T1000 (cell line): ENCODE data around the gene ELAC1.

ENCODE experiments used
- DNase-seq: peaks from one replicate; lab custom pipeline; 2025; ENCODE audit warnings: mixed read lengths; lab: John Stamatoyannopoulos, UW

The ELAC1 gene

DNA sequence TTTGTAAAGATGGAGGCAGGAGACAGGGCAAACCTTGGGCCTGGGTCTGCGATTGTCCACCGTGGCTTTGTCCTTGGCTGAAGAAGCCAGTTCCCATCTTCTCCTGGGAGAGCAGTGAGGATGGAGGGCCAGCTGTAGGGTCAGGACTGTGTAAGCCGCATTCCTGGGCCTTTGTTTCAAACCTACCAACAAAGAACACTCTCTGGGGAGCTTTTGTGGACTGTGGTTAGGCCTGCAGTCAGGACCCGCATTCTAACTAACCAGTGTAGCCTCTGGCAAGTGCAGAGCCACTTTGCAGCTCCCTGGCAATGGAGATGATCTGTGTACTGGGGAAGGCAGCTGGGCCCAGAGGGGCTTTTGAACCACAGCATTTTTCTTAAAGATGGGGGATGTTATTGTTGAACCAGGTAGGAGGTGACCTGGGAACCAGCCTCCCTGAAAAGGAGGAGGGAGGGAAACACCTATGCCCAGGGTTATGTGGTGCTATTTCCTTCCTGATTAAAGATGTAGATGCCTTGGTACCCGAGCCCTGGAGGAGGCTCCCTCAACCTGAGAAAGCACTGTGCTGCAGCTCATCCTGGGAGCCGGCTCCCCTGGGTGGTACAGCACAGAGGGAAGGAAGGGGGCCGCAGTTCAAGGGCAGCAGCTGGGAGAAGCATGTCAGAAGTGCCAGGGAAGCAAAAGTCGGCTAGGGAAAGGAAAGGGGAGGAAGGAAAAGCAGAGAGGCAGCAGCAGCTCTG, 49.5 kb downstream of the ELAC1 start:
- no peak for DNase-seq

DNA sequence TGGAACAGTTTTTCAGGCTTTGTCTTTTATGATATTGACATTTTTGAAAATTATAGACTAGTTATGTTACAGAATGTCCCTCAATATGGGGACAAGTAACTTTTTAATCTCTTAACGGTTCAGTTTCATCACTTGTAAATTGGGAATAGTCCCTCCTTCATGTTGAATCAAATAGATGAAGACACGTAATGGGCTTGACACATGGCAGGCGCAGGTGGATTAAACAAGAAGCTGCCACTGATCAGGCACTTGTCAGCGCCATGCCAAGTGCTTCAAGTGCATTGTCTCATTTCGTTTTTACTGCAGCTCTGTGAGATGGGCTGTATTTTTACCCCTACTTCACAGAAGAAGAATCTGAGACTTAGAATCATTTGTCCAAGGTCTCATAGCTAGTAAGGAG, 52.7 kb downstream of the ELAC1 start:
- DNase-seq, result no peak

DNA sequence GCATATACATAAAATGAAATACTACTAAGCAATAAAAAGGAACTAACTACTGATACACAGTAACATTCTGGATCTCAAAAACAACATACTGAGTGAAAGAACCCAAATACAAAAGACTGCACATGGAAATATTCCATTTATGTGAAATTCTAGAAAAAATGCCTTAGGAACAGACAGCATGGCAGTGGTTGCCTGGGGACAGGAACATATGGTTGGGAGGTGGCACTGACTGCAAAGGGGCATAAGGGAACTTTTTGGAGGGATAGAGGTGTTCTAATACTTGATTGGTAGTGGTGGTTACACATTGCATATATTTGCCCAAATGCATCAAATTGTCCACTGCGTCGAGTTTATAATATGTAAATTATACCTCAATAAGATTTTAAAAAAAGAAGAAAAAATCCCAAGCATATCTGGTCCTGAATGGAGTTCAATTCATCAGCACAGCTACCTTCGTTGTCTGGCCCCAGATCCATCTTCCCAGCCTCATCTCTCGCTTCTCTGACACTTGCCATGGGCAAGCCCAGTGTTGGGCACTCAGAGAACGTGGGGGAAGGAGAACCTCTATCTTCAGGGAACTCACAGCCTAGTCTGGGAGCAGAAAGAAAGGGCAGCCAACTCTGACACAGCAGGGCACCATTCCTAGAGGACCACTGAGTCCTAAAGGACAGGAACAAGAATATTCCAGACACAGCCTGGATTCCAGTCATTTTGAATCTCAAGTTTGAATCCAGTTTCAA, 53.6 kb downstream of the ELAC1 start:
- DNase-seq, result no peak

DNA sequence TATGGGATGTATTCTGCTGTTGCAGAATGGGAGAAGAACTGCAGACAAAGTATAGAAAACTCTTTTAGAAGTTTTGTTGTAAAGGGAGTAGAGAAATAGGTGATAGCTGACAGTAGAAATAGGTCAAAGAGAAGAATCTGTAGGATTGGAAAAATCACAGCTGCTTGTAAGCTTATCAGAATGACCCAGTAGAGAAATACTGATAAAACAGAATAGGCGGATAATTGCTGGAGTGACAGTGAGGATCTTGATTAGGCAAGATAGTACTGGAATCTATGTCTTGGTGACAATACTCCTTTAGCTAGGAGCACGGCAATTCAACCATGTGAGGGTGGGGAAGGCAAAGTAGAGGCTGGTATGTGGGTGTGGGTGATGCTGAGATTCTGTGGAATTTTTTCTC, 57.7 kb downstream of the ELAC1 start:
- DNase-seq, result no peak

DNA sequence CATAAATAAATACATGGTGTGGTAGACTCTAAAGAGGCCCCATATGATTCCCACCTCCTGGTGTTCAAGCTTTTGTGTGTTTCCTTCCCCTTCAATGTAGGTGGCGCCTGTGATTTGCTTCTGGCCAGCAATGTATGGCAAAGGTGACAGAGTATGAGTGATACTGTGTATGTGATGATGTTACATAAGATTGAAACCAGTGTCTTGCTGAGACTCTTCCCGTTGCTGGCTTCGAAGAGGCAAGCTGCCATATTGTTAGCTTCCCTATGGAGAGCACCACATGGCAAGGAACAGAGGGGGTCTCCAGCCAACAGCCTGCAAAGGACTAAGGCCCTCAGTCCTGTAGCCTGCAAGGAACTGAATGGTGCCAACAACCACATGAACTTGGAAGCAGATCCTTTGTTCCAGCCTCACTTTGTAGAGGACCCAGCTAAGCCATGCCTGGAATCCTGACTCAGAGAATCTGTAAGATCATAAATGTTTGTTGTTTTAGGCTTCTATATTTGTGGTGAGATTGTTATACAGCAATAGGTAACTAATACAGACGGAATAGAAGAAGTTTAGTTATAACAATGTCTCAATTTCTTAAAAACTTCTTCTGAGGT, 60.5 kb downstream of the ELAC1 start:
- no peak for DNase-seq

DNA sequence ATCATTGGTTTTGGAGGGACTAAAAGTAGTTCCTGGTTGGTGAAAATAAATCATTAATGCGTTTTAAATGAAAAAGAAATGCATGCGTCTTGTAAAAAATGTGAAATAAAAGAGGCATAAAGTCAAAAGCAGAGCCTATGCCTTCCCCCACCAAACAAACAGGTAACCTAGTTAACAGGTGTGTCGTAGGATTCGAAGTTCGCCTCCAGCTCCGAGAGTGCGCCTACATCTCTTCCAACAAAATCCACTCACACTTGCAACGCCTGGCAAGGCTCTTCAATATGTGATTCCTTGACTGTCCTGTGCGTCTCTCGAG, 61.5 kb downstream of the ELAC1 start:
- no peak for DNase-seq

DNA sequence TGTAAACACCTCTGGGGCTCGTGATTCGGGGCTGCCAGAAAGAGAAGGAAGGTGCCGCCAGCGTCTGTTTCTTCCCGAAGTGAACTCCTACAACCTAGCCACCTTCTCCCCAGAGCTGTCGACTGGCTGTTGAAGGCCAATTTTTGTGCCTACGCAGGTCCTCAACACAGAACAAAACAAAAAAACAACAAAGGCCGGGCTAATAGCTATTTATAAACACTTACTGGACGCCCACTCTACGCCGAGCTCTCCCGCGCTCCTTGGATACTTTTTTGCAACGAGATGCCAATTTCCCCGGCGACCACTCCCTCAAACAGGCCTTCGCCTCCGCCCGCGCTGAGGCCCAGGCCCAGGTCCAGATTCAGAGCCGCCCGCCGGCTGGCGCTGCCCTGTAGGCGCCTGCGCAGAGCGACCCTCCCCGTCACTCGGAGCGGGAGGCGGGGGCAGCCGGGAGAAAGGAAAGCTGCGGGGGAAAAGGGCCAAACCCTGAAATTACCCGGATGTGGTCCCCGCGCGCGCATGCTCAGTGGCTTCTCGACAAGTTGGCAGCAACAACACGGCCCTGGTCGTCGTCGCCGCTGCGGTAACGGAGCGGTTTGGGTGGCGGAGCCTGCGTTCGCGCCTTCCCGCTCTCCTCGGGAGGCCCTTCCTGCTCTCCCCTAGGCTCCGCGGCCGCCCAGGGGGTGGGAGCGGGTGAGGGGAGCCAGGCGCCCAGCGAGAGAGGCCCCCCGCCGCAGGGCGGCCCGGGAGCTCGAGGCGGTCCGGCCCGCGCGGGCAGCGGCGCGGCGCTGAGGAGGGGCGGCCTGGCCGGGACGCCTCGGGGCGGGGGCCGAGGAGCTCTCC, 62.1 kb downstream of the ELAC1 start, which contains the start of gene SMAD4:
SMAD4 (plus strand) TSS at position 520 of the 843 bp plus-strand sequence. CDS start 16,834 bp downstream, outside the sequence.
- DNase-seq, result peak; percentile 87

DNA sequence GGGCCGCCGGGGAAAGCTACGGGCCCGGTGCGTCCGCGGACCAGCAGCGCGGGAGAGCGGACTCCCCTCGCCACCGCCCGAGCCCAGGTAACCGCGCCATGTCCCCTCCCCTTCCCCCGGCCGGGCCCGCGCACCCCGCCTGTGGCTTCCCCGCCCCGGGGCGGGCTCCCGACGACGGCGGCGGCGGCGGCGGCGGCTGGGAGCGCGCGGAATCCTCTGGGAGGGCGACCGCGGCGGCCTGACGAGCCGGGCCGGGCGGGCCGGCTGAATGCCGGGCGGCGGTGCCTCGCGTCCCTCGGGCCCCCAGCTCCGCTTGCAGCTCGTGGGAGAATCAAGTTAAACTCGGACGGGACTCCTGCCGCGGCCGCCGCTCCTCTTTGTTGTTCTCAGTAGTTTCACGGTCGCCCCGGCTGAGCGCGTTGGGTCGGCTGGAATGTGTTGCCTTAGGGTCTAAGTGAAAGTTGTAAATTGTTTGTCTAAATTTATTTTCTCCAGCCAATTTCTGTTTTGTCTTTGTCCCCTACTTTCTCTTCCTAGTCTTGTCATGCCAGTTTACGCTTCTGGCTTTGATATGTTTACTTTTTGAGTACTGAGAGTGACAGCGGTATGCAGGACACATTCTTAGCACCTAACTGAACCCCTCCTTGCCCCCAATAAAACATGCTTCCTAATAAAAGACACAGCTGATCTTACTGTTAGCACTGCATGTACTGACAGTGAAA, 62.9 kb downstream of the ELAC1 start:
- DNase-seq, result peak; percentile 41

DNA sequence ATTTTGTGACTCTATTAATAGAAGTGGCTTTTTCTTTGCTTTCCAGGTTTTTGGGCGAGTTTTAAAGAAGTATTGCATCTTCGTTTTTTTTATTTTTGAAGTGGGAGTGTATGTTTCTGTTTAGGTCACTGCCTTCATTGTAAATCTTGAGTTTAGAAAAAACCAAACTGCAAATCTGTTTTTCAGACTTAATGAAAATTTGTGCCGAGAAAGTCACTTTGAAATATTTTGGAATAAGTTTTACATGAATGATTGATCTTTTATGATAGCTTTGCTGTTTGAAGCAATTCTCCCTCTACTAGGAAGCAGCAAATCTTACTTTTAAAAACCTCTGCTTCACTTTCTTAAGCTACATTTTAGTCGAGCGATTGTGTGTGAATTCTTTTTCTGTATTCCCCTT, 64.4 kb downstream of the ELAC1 start:
- DNase-seq, result no peak

DNA sequence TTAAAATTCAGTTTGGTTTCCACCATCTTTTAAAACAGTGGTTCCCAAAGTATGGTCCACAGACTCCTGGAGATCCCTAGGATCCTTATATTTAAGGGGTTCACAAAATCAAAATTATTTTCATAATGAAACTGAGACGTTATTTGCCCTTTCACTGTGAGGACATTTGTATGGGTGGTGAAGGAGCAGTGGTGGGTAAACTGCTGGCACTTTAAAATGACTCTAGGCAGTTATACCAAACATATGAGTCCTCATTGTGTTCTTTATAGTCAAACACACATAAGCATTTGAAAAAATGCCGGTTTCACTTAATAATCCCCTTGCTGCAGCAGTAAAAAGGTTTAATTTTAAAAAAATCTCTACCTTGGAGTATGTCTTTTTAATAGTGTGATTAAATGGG, 69.4 kb downstream of the ELAC1 start:
- no peak for DNase-seq
